Measurements from ENCODE around the gene PRSS16.

- TF ChIP-seq NBN (IDR thresholded peaks at IDR 0.05; ENCODE audit: low read depth) (no peak), TCF7L2 (IDR thresholded peaks at IDR 0.05; ENCODE audit: low read depth, low read length) (no peak), HDAC2 (IDR thresholded peaks at IDR 0.05) (no peak), RNF2 (IDR thresholded peaks at IDR 0.05) (no peak), POLR2A (conservative IDR thresholded peaks at IDR 0.05) (no peak), DNMT1 (IDR thresholded peaks at IDR 0.05) (no peak), ZBTB34 (CRISPR knock-in tag; IDR thresholded peaks at IDR 0.05) (no peak), HEY1 (CRISPR knock-in tag; IDR thresholded peaks at IDR 0.05; ENCODE audit: borderline replicate concordance) (no peak), ZFP36 (IDR thresholded peaks at IDR 0.05; ENCODE audit: low read depth, low read length, partially characterized antibody) (no peak)
These were observed 9.2 kb upstream of the PRSS16 start for GRCh38 chr6:27238010-27238983.

Data from K562 (cell line).